Coronary artery (tissue), 2 donors: ENCODE results near the gene MOV10L1.

Experiments used
- DNase-seq: peaks from one replicate; pipeline ENCODE4 v3.0.0-alpha.2; 2017; ENCODE audit warnings: low spot score
- H3K27ac ChIP-seq, 2 donors: fragments of 200-600 bp; sonication (generic); one replicate each; pipeline ENCODE4 v1.5.1; 2016 to 2019
- H3K4me3 ChIP-seq: fragments of 200-600 bp; sonication (generic); 2 replicates; pipeline ENCODE4 v1.5.1; 2016; ENCODE audit warnings: mild to moderate bottlenecking, moderate library complexity
- TF ChIP-seq, protein P1 (sequence below): fragments of 200-600 bp; sonication (generic); IDR thresholded peaks from one replicate; pipeline ENCODE4 v1.5.1; 2019; ENCODE audit warnings: antibody characterized with exemption

The MOV10L1 gene

DNA sequence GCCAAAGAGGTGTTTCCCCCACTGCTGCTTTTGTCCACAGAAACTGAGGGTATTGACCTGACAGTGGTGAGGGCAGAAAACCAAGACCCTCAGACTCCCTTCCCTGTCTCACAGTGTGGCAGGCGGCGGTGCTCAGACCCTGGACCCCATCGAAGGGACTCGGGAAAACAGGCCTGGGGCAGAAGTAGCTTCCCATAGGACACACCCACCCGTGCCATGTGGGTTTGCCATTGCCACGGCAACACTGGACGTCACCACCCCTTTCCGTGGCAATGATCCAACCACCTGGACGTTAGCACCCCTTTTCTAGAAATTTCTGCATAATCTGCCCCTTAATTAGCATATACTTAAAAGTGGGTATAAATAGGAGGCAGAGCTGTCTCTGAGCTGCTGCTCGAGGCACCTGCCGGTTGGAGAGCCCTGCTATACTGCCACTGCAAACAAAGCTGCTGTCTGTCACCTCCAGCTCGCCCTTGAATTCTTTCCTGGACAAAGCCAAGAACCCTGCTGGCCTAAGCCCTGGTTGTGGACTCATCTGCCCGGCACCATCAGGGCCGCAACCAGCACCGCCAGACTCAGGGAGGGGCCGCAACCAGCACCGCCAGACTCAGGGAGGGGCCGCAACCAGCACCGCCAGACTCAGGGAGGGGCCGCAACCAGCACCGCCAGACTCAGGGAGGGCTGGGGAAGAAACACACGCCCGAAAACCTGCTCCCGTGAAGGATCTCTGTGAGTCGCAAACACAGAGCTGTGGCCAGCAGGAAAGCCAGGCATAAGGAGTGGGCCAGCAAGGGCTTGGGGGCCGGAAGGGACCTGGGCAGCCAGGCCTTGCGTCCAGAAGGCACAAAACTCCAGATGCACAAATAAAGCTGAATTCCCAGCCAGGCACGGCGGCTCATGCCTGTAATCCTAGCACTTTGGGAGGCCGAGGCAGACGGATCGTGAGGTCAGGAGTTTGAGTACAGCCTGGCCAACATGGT is 15.0 kb upstream of the MOV10L1 start:
- DNase-seq = no peak
- H3K27ac ChIP-seq = no peak overlapping the region
- no peak overlapping the region for H3K4me3 ChIP-seq
- TF ChIP-seq, protein P1, sequence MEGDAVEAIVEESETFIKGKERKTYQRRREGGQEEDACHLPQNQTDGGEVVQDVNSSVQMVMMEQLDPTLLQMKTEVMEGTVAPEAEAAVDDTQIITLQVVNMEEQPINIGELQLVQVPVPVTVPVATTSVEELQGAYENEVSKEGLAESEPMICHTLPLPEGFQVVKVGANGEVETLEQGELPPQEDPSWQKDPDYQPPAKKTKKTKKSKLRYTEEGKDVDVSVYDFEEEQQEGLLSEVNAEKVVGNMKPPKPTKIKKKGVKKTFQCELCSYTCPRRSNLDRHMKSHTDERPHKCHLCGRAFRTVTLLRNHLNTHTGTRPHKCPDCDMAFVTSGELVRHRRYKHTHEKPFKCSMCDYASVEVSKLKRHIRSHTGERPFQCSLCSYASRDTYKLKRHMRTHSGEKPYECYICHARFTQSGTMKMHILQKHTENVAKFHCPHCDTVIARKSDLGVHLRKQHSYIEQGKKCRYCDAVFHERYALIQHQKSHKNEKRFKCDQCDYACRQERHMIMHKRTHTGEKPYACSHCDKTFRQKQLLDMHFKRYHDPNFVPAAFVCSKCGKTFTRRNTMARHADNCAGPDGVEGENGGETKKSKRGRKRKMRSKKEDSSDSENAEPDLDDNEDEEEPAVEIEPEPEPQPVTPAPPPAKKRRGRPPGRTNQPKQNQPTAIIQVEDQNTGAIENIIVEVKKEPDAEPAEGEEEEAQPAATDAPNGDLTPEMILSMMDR = no peak

DNA sequence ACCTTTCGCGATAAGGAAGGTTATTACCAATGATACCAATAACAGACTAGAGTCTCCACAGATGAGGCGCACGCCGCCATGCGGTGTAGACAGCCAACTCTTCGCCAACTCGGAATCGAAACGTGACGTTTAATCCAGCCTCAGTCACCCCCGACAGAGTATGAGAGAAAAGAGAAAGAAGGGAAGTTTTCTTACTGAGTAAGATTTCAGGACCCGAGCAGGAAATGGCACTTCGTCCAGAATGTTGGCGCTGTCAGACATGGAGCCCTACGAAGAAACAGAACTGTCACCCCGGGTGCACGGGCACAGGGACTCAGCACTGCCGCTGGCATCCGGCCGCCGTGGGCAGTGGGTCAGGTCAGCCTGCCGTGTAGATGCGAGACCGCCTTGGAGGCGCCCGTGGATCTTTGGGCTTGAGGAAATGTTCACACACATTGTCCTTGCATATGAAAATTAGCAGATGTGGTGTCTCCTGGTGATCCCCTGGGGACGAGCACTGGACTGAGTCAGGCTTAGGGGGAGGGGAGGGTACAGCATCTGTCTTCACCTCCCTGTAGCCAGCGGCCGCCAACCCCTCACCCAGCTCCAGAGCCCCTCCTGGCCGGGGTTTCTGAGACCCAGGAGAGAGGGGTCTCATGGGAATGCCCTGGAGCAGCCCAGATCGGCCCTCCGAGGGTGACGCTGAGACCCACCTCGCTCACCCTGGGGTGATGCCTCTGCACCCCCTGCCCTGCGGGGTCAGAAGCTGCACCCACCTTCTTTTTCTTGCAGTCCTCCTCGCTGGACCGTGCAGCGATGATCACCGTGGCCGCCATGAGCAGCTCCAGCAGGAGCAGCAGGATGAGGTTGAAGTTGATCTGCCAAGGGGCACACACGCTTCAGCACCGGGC is 12.9 kb upstream of the MOV10L1 start:
- Histone ChIP-seq H3K4me3 (no peak overlapping the region), H3K27ac (no peak overlapping the region)
- TF ChIP-seq, protein P1 = no peak
- no peak for DNase-seq

DNA sequence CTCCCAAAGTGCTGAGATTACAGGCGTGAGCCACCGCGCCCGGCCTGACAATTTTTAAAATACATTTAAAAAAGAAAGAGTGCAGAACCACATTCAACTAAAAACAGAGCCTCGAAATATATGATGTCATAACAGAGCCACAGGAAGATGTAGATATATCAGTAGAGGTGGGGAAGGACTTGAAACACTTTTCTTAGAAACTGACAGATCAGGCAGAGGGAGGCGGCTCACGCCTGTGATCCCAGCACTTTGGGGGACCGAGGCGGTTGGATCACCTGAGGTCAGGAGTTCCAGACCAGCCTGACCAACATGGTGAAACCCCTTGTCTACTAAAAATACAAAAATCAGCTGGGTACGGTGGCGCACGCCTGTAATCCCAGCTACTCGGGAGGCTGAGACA is 11.6 kb upstream of the MOV10L1 start:
- no peak for DNase-seq
- H3K27ac ChIP-seq = no peak overlapping the region
- H3K4me3 ChIP-seq = no peak overlapping the region
- TF ChIP-seq, protein P1 = no peak

DNA sequence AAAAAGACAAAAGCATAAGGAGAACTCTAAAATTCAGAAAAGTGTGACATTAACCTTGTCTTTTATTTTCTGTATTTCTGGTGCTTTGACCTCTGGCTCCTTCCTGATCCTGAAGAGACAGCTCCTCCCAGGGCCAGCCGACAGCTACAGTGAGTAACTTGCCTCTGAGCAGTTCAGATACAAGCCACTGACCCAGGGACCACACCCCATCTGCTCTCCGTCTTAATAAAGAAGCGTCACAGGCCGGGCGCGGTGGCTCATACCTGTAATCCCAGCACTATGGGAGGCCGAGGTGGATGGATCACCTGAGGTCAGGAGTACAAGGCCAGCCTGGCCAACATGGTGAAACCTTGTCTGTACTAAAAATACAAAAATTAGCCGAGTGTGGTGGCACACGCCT is 11.0 kb upstream of the MOV10L1 start:
- no peak for DNase-seq

DNA sequence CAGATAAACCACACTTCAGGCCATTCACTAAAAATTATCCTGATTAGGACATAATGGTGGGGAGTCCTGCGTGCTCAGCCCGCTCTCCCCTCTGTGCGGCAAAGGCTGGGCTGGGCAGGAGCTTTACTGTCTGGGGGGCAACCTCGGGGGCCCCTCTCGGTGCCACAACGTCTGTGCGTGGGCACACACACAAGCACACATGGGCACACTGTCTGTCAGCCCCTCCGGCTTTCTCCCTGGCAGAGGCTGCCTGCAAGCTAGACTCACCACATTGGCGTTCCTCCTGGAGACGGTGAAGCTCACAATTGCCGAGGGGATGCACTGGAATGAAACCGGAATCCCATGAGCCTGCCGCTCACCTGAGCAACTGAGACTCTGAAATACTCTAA is 9.7 kb upstream of the MOV10L1 start:
- no peak for DNase-seq

More for the DNA sequence above, 11.0 kb upstream of the MOV10L1 start:
- H3K4me3 ChIP-seq = no peak overlapping the region
- TF ChIP-seq, protein P1 = no peak
- no peak overlapping the region for H3K27ac ChIP-seq

DNA sequence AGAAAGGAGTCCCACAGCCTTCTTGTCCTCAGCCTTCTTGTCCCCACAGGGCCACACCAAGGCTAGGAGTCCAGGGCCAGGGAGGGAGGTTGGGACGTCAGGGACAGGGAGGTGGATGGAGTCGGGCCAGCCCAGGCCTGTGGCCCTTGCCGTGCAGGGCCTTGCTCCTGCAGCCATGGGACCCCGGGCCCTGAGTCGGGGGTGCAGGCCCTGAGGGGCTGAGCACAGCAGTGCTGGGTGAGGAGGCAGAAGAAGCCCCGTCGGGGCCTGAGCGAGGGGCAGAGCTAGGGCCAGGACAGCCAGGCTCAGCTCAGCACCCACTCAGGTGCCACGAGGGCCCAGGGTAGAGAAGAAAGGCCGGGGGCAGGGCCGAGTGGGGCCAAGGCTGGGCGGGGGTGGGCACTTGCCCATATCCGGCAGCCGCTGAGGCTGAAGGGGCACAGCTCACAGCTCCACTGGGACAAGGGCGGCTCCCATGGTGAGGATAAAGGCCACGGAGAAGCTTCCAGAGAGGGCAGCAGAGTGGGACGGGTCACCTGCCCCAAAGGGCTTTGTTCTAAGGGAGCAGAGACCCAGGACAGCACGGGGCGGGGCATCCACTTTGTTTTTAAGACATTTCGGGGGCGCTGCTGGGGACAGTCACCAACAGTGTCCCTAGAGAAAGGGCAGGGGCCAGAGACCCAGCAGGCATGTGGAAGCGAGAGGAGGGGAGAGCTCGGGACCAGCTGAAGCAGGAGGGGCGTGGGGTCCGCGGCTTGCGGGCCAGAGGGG is 8.2 kb upstream of the MOV10L1 start:
- TF ChIP-seq, protein P1 = no peak
- no peak overlapping the region for H3K27ac ChIP-seq
- no peak overlapping the region for H3K4me3 ChIP-seq
- no peak for DNase-seq

More for the DNA sequence above, 9.7 kb upstream of the MOV10L1 start:
- TF ChIP-seq, protein P1 = no peak
- no peak overlapping the region for H3K4me3 ChIP-seq
- no peak overlapping the region for H3K27ac ChIP-seq
